GM19395 (cell line): ENCODE data around the gene SNRNP40.

Source experiments
- ATAC-seq: cut with Tn5 transposase; IDR thresholded peaks from one replicate; pipeline ENCODE4 v1.9.1; 2021; ENCODE audit warnings: mild to moderate bottlenecking, moderate library complexity; ENCODE audit not compliant: unreplicated experiment

The SNRNP40 gene

DNA sequence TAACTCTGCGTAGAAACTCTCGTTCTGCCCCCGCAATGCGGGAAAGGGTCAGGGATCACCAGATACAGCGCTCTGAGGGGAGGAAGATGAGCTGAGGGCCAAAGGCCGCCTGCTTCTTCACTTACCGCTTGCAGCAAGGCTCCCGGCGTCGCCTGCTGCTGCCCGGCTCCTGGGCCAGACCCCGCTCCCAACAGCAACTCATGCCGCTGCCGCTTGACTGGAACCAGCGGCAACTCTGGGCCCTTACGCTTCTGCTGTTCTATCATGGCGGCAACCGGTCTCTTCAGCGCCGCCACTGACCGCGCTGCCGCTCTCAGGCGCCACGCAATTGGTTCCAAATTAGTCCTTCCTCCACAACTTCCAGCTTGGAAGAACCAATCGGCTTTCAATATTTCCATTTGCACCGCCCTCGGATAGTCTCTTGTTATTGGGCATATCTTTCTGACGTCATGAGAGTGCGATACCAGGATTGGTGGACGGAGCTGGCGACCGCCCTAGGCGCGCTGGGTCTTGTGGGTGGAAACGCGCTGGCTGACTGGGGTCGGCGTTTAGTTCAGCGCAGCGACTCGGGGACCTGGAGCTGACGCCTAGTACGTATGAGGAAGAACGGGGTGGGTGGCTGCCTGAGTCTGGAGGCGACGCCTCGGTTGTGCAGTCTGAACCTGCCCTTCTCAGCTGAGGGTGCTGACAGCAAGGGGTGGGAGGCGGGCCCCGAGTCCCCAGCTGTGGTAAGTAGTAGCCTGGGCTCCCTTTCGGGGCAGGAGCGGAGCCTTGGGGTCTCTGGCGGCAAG is at the start of gene SNRNP40, which contains the start of gene ZCCHC17:
TSS of gene SNRNP40 (minus strand) at position 303 of the 791 bp plus-strand sequence. CDS start at position 266, 37 bp downstream.
TSS of gene ZCCHC17 (plus strand) at position 547 of the 791 bp plus-strand sequence. CDS start 13,067 bp downstream, outside the sequence.
- ATAC-seq: peak; percentile 97

- ATAC-seq: no peak
Observed at GRCh38 chr1:31345635-31346034, 49.0 kb upstream of the SNRNP40 start.

GRCh38 chr1:31344503-31344902 is 47.9 kb upstream of the SNRNP40 start:
- no peak for ATAC-seq

DNA sequence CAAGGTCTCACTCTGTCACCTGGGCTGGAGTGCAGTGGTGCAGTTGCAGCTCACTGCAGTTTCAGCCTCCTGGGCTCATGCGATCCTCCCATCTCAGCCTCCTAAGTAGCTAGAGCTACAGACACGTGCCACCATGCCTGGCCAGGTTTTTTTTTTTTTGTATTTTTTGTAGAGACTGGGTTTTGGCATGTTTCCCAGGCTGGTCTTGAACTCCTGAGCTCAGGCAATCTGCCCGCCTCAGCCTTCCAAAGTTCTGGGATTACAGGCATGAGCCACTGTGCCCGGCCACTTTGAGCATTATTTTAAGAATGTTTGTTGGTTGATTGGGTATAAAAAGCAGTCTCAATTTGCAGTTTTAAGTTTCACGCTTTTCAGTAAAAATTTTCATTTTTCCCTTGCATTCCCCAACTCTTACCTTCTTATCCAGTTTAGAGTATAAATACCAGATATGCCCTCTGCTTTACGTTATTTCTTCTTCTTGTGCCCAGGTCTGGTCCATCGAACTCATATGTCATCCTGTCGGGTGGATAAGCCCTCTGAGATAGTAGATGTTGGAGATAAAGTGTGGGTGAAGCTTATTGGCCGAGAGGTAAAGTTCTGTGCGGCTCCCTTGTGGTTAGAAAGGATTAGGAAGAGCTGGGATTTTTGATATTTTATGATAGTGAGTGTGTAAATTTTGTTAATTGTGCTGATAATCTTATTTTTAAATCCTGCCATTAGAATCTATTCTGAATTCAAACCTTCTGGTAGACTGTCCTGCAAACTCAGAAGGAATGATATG is 40.3 kb upstream of the SNRNP40 start:
- no peak for ATAC-seq

DNA sequence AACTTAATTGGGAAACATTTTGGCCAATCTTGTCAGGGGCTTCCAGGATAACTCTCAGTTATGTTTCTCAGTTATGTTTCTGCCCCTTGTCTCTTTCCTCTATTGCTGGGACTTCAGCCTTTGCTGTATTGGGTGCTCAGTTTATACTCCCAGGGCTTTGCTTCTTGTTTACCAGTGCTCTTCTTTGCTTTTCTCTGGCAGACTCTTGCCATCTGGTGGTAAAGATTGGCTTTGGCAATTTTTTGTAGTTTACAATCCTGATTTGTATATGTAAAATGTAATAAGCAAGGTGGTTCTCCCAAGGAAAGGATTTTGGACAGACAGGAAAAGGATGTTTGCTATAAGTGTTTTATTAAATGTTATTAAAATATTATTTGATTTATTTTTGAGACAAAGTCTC is 38.4 kb upstream of the SNRNP40 start:
- ATAC-seq: no peak

GRCh38 chr1:31327381-31327780 is 30.8 kb upstream of the SNRNP40 start:
- no peak for ATAC-seq

- no peak for ATAC-seq
Observed at GRCh38 chr1:31326461-31326860, 29.9 kb upstream of the SNRNP40 start.

DNA sequence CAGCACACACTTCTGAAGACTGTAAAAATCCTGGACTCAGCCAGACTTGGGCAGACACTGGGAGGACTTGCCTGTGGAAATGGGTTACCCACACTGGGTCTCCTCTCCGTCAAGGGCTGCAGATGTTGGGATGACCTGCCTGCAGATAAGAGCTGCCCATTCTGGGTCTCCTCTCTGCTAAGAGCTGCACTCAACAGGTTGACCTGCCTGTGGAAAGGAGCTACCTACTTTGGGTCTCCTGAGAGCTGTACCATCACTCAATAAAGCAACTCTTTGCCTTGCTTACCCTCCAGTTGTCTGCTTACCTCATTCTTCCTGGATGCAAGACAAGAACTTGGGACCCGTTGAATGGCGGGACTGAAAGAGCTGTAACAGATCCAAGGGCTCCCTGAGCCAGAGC is 28.4 kb upstream of the SNRNP40 start:
- ATAC-seq: no peak

- ATAC-seq: no peak
Observed at GRCh38 chr1:31324093-31324492, 27.5 kb upstream of the SNRNP40 start.

DNA sequence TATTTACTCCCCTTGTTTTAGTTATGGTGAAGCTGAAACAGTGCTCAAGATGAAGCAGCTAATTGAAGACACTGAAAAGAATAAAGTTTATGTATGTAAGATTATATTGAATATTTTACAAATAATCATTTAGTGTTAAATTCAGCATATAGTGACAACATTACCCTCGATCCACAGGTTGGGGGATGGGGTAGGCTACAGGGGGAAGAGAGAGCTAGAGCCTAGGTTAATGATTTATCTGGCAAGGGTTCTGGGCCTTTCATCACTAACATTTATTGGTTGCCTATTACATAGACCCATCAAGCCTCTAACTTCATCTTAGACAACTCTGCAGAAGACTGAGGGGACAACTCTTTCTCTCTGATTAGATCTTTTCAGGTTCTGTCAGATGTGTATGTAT is 21.6 kb upstream of the SNRNP40 start:
- ATAC-seq: no peak

GRCh38 chr1:31315902-31316301 is 19.3 kb upstream of the SNRNP40 start:
- ATAC-seq: no peak

DNA sequence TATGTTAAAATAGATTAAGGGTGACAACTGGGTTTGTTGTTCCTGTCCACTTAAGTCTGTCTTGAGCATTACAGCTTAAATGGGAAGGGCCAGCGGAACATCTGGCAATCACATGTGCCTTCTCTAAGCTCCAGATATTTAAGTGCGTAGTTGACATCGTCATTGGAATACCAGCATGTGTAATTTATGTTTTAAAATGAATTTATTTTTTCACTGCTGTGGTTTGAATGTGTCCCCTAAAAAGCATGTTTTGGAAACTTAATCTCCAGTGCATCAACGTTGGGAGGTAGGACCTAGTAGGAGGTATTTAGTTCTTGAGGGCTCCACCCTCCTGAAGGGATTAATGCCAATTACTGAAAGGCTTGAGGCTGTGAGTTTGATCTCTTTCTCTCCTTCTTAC is 13.6 kb upstream of the SNRNP40 start:
- no peak for ATAC-seq

DNA sequence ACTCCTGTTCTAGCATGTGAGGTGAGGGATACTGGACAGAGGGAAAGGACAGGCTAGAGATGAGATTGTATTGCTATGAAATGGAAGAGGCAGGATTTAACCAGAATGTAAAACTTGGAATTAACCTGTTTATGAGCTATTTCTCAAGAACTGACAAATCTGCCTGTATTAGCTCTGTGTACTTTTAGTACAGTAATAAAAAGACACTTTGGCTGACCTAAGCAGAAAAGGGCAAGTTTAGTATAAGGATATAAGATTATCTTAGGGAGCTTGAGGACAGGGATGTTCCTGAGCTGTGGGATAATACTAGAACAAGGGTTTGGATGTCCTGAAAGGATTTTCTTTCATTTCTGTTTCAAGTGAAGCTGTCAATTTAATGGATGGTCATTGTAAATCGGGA is 11.4 kb upstream of the SNRNP40 start:
- no peak for ATAC-seq

DNA sequence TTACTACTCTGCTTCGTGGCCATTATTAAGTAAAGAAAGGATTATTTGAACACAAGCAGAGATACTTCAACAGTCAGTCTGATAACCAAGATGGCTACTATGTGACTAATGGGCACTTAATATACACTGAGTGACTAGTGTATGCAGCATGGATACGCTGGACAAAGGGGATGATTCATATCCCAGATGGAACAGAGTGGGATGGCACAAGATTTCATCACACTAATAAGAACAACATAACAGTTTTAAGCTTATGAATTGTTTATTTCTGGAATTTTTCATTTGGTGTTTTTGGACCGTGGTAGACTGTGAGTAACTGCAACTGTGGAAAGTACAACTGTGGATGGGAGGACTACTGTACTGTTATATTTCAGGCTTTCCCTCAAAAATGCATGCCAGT is 9.7 kb upstream of the SNRNP40 start:
- ATAC-seq: no peak

DNA sequence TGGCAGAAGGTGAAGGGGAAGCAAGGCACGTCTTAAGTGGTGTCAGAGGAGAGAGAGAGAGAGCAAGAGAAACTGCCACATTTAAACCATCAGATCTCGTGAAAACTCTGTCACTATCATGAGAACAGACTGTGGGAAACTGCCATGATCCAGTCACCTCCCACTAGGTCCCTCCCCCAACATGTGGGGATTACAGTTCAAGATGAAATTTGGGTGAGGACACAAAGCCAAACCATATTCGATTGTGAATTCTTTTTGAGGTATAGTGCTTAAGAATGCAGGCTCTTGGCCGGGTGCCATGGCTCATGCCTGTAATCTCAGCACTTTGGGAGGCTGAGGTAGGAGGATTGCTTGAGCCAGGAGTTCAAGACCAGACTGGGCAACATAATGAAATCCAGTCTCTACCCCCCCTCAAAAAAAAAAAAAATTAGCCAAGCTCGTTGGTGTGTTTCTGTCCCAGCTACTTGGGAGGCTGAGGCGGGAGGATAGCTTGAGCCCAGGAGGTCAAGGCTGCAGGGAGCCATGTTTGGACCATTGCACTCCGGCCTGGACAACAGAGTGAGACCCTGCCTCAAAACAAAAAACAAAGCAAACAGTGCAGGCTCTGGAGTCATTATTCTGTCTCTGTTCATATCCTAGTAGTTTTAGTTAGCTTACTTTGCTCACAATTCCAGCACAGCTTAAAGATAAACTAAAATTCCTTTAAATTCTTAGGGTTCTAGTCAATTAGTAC is 6.3 kb upstream of the SNRNP40 start:
- ATAC-seq: no peak

DNA sequence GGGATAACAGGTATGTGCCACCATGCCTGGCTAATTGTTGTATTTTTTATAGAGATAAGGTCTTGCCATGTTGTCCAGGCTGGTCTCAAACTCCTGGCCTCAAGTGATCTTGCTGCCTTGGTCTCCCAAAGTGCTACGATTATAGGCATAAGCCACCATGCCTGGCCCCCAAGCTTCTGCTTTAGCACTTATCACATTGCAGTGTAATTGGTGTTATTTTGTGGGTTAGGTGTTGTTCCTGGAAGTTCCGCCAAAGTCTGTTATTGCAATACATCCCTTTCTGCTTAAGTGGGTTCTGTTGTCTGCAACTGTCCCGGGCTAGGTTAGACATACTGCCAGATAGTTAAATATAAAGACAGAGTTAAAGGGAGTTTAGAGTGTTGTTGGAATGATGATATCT is 3.6 kb upstream of the SNRNP40 start:
- ATAC-seq: no peak

- ATAC-seq: no peak
Observed at GRCh38 chr1:31299365-31299764, 2.8 kb upstream of the SNRNP40 start.

DNA sequence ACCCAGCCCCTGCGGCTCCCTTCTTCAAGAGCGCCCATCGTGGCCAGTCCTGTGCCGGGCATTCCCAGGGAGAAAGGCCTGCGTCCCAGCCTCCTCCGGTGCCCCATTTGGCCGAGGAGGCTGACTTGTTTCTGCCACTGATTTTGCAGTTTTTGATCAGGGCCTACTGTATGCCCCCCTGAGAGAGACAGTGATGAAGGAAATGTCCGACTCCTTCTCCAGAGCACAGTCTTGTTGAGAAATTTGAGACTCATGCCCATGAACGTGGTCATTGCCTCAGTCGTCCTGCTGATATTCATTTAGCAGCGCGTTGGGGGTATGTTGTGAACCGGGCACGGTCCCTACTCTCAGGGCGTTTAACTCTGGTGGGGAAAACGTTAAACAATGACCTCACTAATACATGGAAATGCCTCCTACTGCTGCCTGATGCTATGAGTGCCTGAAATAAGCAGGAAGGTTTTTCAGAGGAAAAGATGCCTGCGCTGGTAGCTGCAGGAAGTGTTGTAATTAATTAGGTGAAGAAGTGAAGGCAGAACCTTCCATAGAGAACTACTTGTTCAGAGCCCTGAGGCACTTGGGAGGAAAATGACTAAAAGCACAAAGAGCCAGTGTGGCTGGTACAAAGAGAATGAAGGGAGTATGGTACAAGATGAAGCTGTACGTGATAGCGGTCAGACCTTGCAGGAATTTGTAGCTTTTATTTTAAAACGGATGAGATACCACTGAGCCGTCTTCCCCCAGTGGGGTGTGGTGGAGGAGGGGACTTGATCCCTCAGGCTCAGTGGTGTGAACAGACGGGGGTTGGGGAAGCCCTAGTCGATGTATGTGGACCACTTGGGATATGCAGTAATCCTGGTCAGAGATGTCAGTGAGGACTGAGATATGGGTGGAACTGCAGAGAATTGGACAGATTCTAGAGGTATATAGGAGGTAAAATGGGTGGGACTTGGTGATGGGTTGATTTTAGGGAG is 974 bp upstream of the SNRNP40 start:
- peak; percentile 12 for ATAC-seq

DNA sequence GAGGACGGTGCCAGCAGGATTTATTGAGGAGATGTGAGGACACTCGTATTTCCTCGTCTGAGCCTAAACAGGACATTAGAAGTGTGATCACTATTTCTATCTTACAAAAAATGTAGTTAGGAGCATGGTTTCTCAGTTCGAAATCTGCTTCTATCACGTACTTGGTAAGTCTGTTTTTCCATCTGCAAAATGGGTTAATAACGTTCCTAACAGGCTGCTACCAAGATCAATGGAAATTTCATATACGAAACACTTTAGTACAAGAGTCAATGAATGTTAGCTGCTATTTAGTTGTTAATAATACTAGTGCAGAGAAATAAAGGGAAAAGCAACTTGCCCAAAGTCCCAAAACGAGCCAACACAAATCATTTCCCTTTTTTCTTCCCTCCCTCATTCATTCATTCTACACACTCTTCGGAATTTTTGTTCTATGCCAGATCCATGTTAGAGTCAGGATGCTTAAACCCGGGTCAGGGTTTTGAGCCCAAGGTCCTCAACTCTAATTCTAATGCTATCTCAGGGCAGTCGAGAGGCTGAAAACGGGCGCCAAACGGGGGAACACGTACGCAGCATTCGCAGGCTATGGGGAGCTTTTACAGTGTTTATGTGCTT is 608 bp downstream of the SNRNP40 start:
- no peak for ATAC-seq

DNA sequence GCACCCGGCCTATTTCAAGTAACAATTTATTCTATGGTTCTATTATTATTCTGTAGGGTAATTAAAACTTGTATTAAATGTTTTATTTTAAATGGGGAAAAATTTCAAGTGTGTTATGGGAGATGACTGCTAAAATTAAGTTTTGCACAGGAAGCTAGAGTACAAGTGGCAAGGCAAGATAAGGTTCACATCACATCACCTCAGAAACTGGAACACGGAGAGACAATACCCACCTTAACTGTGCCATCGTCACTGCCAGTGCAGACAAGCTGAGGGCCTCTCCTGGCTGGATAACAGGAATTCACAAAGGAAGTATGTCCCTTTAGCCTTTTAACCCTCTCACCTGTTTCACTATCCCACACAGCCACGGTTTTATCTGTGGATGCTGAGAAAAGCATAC is 7.6 kb downstream of the SNRNP40 start:
- no peak for ATAC-seq
